Measurements from ENCODE around the gene POMGNT2. TPM values are rescaled to one million over a fixed set of nuclear protein-coding genes. Genes with fewer than 3 reads are reported as not detected.
"Not testable (repeated sequence)": the region's sequence is repeated elsewhere in the genome, so short reads cannot be mapped to it uniquely, and the experiment has no call there.

POMGNT2 gene
- total RNA-seq, 1 donor = 10.1 TPM

DNA sequence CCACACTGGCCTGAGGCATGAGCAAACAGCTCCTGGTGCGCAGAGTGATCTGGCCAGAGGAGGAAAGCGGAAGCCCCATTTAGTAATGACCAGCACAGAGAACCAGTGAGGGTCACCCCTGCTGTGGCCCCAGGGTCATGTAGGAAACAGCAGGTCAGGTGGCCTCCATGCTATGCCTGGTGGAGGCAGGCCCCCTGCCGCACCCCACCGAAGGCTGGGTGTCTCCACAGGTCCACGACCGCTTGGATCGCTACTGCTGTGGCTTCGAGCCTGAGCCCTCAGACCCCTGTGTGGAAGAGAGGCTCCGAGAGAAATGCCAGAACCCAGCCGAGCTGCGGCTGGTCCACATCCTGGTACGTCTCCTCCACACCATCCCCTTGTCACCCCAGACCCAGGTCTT, 52.6 kb downstream of the POMGNT2 start:
- TF ChIP-seq, protein P1, sequence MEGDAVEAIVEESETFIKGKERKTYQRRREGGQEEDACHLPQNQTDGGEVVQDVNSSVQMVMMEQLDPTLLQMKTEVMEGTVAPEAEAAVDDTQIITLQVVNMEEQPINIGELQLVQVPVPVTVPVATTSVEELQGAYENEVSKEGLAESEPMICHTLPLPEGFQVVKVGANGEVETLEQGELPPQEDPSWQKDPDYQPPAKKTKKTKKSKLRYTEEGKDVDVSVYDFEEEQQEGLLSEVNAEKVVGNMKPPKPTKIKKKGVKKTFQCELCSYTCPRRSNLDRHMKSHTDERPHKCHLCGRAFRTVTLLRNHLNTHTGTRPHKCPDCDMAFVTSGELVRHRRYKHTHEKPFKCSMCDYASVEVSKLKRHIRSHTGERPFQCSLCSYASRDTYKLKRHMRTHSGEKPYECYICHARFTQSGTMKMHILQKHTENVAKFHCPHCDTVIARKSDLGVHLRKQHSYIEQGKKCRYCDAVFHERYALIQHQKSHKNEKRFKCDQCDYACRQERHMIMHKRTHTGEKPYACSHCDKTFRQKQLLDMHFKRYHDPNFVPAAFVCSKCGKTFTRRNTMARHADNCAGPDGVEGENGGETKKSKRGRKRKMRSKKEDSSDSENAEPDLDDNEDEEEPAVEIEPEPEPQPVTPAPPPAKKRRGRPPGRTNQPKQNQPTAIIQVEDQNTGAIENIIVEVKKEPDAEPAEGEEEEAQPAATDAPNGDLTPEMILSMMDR (IDR thresholded peaks at IDR 0.05; ENCODE audit: extremely low read depth, low read depth, low read length) = no peak
- H3K4me1 ChIP-seq (ENCODE audit: insufficient read depth, low read length) = no peaks in the 10 kb centered on the region
- no peaks in the 10 kb centered on the region for H3K79me2 ChIP-seq (ENCODE audit: insufficient read depth, low read length)
- H3K9me3 ChIP-seq (ENCODE audit: low read depth, low read length) = peaks cover 2% of the 10 kb centered on the region
- no peak overlapping the region for H3K4me2 ChIP-seq (ENCODE audit: insufficient read depth, low read length)
- no peaks in the 10 kb centered on the region for H3K27me3 ChIP-seq (ENCODE audit: insufficient read depth, low read length)
- H3K4me3 ChIP-seq (ENCODE audit: insufficient read depth, low read length) = no peak overlapping the region
- no peaks in the 10 kb centered on the region for H4K20me1 ChIP-seq (ENCODE audit: insufficient read depth, low read length)
- DNase-seq (ENCODE audit: insufficient read length, low spot score, missing footprints) = no peak
- no peak overlapping the region for H2AFZ ChIP-seq (ENCODE audit: low read length)
- no peak overlapping the region for H3K27ac ChIP-seq (ENCODE audit: low read depth, low read length)
- H3K36me3 ChIP-seq (ENCODE audit: insufficient read depth, low read length) = no peaks in the 10 kb centered on the region

DNA sequence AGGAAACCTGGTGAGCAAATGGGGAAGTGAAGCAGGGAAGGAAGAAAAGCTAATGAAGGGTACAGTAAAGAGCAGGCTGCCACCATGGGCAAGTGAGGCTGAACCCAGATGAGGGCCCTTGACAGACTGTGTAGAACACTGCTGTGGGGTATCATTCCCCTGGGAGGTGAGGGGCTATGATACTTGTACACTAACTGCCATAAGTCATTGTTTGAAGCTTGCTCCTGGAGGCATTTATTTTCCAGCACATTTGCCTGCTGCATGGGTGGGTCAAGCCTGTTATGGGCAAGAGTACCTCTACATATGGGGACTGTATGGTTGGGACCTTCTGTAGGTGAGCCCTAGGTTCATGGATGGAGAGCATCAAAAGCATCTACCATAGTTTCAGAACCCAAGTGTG, 57.4 kb downstream of the POMGNT2 start:
- Histone ChIP-seq H3K4me2 (ENCODE audit: insufficient read depth, low read length) (no peak overlapping the region), H3K9me3 (ENCODE audit: low read depth, low read length) (peaks cover 10% of the 10 kb centered on the region), H3K4me3 (ENCODE audit: insufficient read depth, low read length) (no peak overlapping the region), H4K20me1 (ENCODE audit: insufficient read depth, low read length) (no peaks in the 10 kb centered on the region), H3K27ac (ENCODE audit: low read depth, low read length) (no peak overlapping the region), H3K36me3 (ENCODE audit: insufficient read depth, low read length) (no peaks in the 10 kb centered on the region), H3K79me2 (ENCODE audit: insufficient read depth, low read length) (no peaks in the 10 kb centered on the region), H2AFZ (ENCODE audit: low read length) (no peak overlapping the region), H3K4me1 (ENCODE audit: insufficient read depth, low read length) (no peaks in the 10 kb centered on the region), H3K27me3 (ENCODE audit: insufficient read depth, low read length) (no peaks in the 10 kb centered on the region)
- DNase-seq (ENCODE audit: insufficient read length, low spot score, missing footprints) = no peak
- TF ChIP-seq, protein P1 (IDR thresholded peaks at IDR 0.05; ENCODE audit: extremely low read depth, low read depth, low read length) = no peak

DNA sequence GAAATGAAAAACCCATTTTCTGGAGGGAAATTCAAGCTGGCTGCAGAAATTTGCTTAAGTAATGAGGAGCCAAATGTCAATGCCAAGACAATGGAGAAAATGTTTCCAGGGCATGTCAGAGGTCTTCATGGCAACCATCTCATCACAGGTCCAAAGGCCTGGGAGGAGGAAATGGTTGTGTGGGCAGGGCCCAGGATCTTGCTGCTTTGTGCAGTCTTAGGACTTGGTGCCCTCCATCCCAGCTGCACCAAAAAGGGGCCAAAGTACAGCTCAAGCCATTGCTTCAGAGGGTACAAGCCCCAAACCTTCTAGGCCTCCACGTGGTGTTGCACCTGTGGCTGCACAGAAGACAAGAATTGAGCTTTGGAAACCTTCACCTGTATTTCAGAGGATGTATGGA, 59.3 kb downstream of the POMGNT2 start:
- no peak overlapping the region for H2AFZ ChIP-seq (ENCODE audit: low read length)
- no peaks in the 10 kb centered on the region for H3K4me1 ChIP-seq (ENCODE audit: insufficient read depth, low read length)
- no peaks in the 10 kb centered on the region for H3K36me3 ChIP-seq (ENCODE audit: insufficient read depth, low read length)
- no peaks in the 10 kb centered on the region for H4K20me1 ChIP-seq (ENCODE audit: insufficient read depth, low read length)
- peaks cover 10% of the 10 kb centered on the region for H3K9me3 ChIP-seq (ENCODE audit: low read depth, low read length)
- TF ChIP-seq, protein P1 (IDR thresholded peaks at IDR 0.05; ENCODE audit: extremely low read depth, low read depth, low read length) = no peak
- no peaks in the 10 kb centered on the region for H3K79me2 ChIP-seq (ENCODE audit: insufficient read depth, low read length)
- no peak for DNase-seq (ENCODE audit: insufficient read length, low spot score, missing footprints)
- H3K4me2 ChIP-seq (ENCODE audit: insufficient read depth, low read length) = no peak overlapping the region
- H3K27me3 ChIP-seq (ENCODE audit: insufficient read depth, low read length) = no peaks in the 10 kb centered on the region
- no peak overlapping the region for H3K27ac ChIP-seq (ENCODE audit: low read depth, low read length)
- no peak overlapping the region for H3K4me3 ChIP-seq (ENCODE audit: insufficient read depth, low read length)

DNA sequence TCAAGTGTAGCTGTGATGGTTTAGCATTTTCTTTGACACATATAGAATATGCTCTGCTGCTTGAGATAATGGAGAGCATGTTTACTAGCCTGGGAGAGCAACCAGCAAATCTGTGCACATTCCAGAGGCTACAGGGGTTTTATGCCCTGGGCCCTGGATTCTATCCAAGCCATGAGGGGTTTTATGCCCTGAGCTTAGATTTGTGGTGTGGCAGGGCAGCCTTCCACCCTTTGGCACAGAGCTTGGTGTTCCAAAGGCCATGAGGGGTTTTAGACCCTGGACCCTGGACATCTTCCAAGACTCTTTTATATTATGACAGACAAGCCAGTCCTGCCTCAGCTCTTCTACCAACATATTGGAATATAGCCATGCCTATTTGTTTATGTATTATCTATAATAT, 60.8 kb downstream of the POMGNT2 start:
- not testable (repeated sequence) for H3K4me2 ChIP-seq (ENCODE audit: insufficient read depth, low read length); H2AFZ ChIP-seq (ENCODE audit: low read length)

More for the DNA sequence above, 60.8 kb downstream of the POMGNT2 start:
- not testable (repeated sequence) for DNase-seq (ENCODE audit: insufficient read length, low spot score, missing footprints); H3K9me3 ChIP-seq (ENCODE audit: low read depth, low read length); H3K27me3 ChIP-seq (ENCODE audit: insufficient read depth, low read length); H3K36me3 ChIP-seq (ENCODE audit: insufficient read depth, low read length); H3K27ac ChIP-seq (ENCODE audit: low read depth, low read length); H3K79me2 ChIP-seq (ENCODE audit: insufficient read depth, low read length); H3K4me1 ChIP-seq (ENCODE audit: insufficient read depth, low read length); H4K20me1 ChIP-seq (ENCODE audit: insufficient read depth, low read length); H3K4me3 ChIP-seq (ENCODE audit: insufficient read depth, low read length)
